Liver (tissue), 3 donors: ENCODE measurements around the gene LIPI.
"Not testable (repeated sequence)": the region's sequence is repeated elsewhere in the genome, so short reads cannot be mapped to it uniquely, and the experiment has no call there.

Source experiments
- CTCF ChIP-seq: fragments of 150-350 bp; IDR thresholded peaks from 2 replicates; pipeline ENCODE4 v1.5.1; 2017; ENCODE audit warnings: improper control_type of control experiment, low read depth, low read length; ENCODE audit not compliant: missing input control
- GABPA ChIP-seq, 2 donors: IDR thresholded peaks in 1 of 2; conservative IDR thresholded peaks in 1 of 2; 2 replicates each; pipeline ENCODE4 v1.6.1; 2016; ENCODE audit warnings: antibody characterized with exemption in 2 of 2, mild to moderate bottlenecking in 1 of 2, moderate library complexity in 1 of 2
- TAF1 ChIP-seq: conservative IDR thresholded peaks from 2 replicates; pipeline ENCODE4 v1.6.1; 2016; ENCODE audit warnings: antibody characterized with exemption, mild to moderate bottlenecking
- YY1 ChIP-seq: IDR thresholded peaks from 2 replicates; pipeline ENCODE4 v1.6.1; 2016; ENCODE audit warnings: antibody characterized with exemption, mild to moderate bottlenecking
- donor health status: healthy.
- donor health status: healthy.

GRCh38 chr21:14062684-14063083, 148.1 kb downstream of the LIPI start:
- not testable (repeated sequence) for TF ChIP-seq TAF1; CTCF; GABPA (IDR thresholded peaks at IDR 0.05 in 1 of 2, conservative IDR thresholded peaks at IDR 0.05 in 1 of 2); YY1
